GM12873 (cell line): ENCODE results near the gene ANKRD29.

Source experiments
- TF ChIP-seq, protein P1 (sequence below): IDR thresholded peaks from 2 replicates; pipeline ENCODE4 v1.5.1; 2012; ENCODE audit warnings: low read depth, mild to moderate bottlenecking, moderate library complexity, low read length, control low read depth; ENCODE audit not compliant: insufficient read depth; ENCODE audit errors: missing control alignments

Gene ANKRD29

GRCh38 chr18:23569299-23570063 is 93.2 kb downstream of the ANKRD29 start:
- TF ChIP-seq, protein P1, sequence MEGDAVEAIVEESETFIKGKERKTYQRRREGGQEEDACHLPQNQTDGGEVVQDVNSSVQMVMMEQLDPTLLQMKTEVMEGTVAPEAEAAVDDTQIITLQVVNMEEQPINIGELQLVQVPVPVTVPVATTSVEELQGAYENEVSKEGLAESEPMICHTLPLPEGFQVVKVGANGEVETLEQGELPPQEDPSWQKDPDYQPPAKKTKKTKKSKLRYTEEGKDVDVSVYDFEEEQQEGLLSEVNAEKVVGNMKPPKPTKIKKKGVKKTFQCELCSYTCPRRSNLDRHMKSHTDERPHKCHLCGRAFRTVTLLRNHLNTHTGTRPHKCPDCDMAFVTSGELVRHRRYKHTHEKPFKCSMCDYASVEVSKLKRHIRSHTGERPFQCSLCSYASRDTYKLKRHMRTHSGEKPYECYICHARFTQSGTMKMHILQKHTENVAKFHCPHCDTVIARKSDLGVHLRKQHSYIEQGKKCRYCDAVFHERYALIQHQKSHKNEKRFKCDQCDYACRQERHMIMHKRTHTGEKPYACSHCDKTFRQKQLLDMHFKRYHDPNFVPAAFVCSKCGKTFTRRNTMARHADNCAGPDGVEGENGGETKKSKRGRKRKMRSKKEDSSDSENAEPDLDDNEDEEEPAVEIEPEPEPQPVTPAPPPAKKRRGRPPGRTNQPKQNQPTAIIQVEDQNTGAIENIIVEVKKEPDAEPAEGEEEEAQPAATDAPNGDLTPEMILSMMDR, result no peak

- TF ChIP-seq, protein P1, result no peak
Measured at GRCh38 chr18:23568281-23569138, 94.2 kb downstream of the ANKRD29 start.

DNA sequence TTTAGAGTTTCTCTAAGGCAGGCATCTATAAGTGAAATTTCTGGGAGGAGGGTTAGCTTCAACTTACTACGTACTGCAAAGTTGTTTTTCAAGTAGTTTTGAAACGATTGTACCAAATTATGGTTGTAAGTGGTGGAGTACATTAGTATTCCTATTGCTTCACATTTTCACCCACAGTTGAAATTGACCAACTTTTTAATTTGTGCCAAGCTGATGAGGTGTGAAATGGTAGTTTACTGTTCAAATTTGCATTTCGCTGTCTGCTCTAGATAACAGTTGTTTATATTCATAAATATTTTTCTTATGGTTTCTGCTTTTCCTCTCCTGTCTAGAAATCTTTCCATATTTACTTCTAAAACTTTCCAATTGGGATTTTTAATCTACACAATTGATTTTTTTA is 95.0 kb downstream of the ANKRD29 start:
- TF ChIP-seq, protein P1, result no peak

DNA sequence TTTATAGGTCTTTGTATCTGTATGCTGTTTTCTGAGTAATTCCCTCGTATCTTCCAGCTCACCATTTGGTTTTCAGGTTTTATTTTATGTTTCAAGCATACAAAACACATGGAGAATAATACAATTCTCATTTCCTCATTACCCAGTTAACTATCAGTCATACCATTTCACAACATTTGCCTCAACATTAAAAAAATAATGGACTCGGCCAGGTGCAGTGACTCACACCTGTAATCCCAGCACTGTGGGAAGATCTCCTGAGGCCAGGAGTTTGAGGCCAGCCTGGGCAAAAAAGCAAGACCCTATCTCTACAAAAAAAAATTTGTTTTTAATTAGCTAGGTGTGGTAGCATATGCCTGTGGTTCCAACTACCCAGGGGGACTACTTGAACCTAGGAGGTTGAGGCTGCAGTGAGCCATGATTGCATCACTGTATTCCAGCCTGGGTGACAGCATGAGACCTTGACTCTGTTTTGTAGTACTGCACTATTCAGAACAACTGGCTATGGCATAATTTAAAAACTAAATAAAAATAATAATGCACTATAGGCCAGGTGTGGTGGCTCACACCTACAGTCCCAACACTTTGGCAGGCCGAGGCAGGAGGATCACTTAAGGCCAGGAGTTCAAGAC is 96.7 kb downstream of the ANKRD29 start:
- TF ChIP-seq, protein P1, result no peak

- TF ChIP-seq, protein P1, result no peak
Measured at GRCh38 chr18:23563377-23564043, 99.2 kb downstream of the ANKRD29 start.

- TF ChIP-seq, protein P1, result no peak
Measured at GRCh38 chr18:23560186-23560585, 102.5 kb downstream of the ANKRD29 start.
